Body of pancreas (tissue), 4 donors: ENCODE measurements around the gene DCANP1.

Experiments used
- POLR2A ChIP-seq, 3 donors: fragments of 450-650 bp; IDR thresholded peaks; one replicate each; pipeline ENCODE4 v1.6.1; 2016; ENCODE audit warnings: antibody characterized with exemption in 3 of 3, mild to moderate bottlenecking in 2 of 3
- TF ChIP-seq, protein P1 (sequence below), 7 experiments: fragments of 450-650 bp in 4 of 7; fragments of 200-600 bp in 3 of 7; sonication (generic) in 3 of 7; IDR thresholded peaks; one replicate each; pipeline ENCODE4 v1.5.1; 2016 to 2019; ENCODE audit warnings: antibody characterized with exemption in 7 of 7

DNA sequence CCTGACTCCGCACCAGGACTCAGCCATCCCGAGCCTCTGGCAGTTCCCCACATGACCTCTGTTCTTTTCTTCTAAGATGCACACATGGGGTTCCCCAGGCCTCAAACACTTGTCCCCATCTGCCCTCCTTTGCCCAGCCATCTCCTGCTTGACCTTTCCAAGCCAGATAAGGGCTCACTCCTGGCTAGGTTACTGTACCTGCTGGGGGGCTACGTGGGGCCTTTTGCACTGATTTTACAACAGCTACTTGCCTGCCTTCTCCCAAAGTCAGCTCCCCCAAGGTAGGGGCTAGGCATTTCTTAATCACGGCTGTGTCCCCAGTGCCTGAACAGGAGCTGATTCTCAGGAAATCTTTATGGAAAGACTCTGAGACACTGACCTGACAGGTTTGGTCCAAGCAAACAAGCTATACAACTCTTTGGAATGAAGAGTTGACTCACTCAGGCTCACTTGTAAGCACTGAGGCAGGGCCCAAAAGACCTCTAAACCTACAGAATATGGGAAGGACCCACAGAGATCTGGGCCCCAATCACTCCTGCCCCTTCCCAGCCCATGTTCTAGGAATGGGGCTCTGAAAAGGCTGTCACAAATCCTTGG lies 50.6 kb downstream of the DCANP1 start:
- TF ChIP-seq, protein P1, sequence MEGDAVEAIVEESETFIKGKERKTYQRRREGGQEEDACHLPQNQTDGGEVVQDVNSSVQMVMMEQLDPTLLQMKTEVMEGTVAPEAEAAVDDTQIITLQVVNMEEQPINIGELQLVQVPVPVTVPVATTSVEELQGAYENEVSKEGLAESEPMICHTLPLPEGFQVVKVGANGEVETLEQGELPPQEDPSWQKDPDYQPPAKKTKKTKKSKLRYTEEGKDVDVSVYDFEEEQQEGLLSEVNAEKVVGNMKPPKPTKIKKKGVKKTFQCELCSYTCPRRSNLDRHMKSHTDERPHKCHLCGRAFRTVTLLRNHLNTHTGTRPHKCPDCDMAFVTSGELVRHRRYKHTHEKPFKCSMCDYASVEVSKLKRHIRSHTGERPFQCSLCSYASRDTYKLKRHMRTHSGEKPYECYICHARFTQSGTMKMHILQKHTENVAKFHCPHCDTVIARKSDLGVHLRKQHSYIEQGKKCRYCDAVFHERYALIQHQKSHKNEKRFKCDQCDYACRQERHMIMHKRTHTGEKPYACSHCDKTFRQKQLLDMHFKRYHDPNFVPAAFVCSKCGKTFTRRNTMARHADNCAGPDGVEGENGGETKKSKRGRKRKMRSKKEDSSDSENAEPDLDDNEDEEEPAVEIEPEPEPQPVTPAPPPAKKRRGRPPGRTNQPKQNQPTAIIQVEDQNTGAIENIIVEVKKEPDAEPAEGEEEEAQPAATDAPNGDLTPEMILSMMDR (IDR thresholded peaks at IDR 0.05): no peak
- no peak for TF ChIP-seq POLR2A (IDR thresholded peaks at IDR 0.05)
